GM10266 (cell line): ENCODE results near the gene EFNA4.

ENCODE experiments used
- DNase-seq: peaks from one replicate; pipeline ENCODE4 v3.0.0; 2012; ENCODE audit errors: extremely low spot score
- TF ChIP-seq, protein P1 (sequence below): IDR thresholded peaks from 2 replicates; pipeline ENCODE4 v1.5.1; 2012; ENCODE audit warnings: mild to moderate bottlenecking, low read depth; ENCODE audit not compliant: control insufficient read depth, insufficient read depth; ENCODE audit errors: missing control alignments

EFNA4 gene

DNA sequence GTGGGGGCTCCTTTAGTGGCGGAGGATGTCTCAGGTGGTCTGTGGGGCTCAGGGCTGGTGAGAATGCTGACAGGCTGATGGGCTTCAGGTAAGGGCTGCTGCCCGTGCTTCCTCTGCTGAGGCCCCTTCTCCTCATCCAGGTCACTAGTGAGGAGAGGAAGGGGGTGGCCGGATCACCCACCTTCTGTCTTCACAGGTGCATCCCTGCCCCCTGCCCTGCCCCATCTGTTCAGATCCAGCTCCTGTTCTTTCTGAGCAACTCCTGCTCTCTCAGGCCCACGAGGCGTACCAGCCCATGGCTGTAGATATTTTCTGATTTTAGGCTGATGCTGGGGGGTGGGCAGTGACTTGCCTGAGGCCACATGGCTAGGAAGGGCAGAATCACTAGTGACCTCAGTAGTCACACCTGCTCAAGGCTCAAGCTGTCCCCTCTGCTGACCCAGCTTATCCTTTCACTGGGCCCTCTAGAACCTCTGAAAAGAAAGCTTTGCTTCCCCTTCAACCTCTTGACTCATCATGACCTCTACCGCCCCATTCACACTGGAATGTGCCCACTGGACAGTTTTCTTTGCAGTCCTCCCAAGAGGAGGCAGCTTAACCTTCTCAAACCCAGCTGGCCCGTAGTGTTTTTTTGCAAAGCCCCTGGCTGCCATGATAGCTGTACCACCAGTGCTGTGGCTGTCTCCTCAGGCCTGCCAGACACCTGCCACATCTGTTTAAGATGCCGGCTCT is 44.8 kb upstream of the EFNA4 start:
- no peak for DNase-seq
- TF ChIP-seq, protein P1, sequence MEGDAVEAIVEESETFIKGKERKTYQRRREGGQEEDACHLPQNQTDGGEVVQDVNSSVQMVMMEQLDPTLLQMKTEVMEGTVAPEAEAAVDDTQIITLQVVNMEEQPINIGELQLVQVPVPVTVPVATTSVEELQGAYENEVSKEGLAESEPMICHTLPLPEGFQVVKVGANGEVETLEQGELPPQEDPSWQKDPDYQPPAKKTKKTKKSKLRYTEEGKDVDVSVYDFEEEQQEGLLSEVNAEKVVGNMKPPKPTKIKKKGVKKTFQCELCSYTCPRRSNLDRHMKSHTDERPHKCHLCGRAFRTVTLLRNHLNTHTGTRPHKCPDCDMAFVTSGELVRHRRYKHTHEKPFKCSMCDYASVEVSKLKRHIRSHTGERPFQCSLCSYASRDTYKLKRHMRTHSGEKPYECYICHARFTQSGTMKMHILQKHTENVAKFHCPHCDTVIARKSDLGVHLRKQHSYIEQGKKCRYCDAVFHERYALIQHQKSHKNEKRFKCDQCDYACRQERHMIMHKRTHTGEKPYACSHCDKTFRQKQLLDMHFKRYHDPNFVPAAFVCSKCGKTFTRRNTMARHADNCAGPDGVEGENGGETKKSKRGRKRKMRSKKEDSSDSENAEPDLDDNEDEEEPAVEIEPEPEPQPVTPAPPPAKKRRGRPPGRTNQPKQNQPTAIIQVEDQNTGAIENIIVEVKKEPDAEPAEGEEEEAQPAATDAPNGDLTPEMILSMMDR = no peak

DNA sequence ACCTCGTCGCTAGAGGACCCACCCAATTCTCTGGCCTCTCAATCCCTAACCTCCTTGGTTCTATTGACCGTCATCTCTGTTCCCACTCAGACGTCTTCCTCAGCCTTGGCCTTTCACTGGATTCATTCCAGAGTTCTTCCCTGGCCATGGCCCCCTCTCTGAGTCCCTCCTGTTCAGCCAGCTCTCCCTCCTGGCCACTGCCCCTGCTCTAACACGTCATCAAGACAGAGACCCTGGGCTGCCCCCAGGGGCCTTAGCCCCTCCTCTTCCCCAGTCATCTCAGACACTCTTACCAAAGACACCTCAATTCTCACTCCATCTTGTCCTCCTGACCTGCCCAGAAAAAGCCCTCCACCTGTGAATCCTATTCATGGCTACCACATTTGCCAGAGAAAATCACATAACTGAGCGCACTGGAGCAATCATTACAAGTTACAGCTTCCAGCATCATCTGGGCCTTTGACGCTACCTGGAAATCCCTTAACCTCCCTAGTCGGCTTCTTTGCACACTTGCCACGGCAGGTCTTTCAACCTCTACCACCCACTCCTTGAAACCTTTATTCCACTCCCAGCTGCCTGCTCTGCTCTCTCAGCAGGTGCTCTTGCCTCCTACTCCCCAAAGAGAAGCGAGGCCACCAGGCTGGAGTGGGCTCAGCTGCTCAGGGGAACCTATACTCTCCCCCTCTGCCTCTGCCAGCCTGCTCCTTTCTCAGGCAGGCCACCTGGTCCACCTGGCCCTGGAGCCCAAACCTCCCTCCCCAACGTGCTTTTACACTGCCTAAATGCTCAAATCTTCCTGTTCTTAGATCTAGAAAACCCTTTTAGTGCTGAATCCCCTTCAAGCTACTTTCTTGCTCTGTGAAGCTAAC is 43.9 kb upstream of the EFNA4 start:
- DNase-seq = no peak
- TF ChIP-seq, protein P1 = no peak

DNA sequence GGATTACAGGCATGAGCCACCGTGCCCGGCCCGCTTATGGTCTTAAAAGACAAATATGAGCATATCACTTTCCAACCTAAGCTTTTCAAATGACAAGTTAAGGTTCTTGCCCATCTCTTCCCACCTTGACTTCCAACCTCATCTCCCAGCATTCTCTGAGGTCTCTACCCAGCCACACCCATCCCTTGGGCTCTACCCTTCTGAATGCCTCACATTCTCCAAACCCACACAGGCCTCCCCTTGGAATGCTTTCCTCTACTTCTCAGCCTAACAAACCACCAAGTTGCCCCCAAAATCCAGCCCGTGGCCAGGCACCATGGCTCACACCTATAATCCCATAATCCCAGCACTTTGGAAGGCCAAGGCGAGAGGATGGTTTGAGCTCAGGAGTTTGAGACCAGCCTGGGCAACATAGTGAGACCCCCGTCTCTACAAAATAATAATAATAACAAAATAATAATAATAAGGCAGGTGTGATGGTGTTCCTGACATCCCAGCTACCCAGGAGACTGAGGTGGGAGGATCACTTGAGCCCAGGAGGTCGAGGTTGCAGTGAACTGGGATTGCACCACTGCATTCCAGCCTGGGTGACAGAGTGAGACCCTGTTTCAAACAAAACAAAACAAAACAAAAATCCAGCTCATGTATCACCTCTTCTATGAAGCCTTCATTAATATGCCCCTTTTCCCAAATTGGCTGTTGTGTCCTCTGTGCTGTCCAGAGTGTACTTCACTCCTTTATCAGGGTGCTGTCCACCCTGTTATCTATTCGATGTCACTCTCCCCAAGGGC is 41.2 kb upstream of the EFNA4 start:
- DNase-seq = no peak
- TF ChIP-seq, protein P1 = no peak

DNA sequence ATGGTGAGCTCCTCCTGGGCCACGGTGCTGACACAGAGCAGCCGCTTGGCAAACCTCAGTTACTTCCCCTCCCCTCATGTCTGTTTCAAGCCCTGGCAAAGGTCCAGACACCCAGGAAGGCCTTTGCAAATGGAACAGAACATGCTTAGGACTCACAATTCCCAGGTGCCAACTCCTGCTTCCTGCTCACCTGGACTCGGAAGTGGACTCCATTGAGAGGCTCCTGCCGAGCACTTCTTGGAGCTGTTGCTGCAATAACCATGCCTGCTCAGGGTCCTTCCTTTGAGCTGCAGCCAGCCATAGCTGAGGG is 40.7 kb upstream of the EFNA4 start:
- DNase-seq = no peak
- TF ChIP-seq, protein P1 = no peak

DNA sequence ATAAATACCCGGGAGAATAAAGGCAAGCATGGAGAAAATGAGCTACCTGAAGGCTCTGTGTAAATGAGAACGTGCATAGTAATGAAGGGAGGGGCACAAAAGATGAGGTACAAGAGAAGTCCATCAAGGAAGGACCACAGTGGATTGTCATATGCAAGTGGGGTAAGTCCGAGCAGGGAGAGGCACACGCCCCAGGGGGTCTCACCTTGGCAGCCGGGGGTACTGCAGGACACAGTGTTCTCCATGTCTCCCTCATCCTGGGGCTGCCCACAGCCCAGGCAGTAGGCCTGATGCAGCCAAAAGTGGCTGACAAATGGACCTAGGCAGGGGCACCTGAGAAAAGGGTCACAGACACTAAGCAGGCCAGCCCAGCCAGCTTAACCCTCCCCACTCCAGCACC is 39.9 kb upstream of the EFNA4 start:
- DNase-seq = no peak
- TF ChIP-seq, protein P1 = no peak

DNA sequence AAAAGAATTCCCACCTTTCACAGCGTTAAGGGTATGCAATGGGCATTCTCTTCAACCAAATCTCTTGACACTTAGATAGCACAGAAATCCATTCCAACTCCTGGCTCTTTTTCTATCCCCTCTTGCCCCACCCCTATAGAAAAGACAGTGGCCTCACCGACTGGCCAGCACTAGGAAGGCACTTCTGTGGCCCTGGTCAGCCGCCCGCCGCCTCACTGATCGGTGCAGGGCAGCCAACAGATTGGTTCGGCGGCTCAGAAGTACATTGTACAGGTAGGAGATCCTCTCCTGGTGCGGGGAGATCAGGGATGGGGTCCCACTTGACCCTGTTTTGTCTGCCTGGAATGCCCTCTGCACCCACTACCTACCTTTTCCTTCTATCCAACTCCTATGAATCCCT is 39.2 kb upstream of the EFNA4 start:
- no peak for DNase-seq
- TF ChIP-seq, protein P1 = no peak
